ENCODE data around the gene DTYMK. TPM values are rescaled to one million over a fixed set of nuclear protein-coding genes. Genes with fewer than 3 reads are reported as not detected.
A peak's percentile ranks its signal among the peaks of the same experiment; 100 is the strongest.

DTYMK gene
- total RNA-seq, 1 donor from 2014 or later: 106 TPM

DNA sequence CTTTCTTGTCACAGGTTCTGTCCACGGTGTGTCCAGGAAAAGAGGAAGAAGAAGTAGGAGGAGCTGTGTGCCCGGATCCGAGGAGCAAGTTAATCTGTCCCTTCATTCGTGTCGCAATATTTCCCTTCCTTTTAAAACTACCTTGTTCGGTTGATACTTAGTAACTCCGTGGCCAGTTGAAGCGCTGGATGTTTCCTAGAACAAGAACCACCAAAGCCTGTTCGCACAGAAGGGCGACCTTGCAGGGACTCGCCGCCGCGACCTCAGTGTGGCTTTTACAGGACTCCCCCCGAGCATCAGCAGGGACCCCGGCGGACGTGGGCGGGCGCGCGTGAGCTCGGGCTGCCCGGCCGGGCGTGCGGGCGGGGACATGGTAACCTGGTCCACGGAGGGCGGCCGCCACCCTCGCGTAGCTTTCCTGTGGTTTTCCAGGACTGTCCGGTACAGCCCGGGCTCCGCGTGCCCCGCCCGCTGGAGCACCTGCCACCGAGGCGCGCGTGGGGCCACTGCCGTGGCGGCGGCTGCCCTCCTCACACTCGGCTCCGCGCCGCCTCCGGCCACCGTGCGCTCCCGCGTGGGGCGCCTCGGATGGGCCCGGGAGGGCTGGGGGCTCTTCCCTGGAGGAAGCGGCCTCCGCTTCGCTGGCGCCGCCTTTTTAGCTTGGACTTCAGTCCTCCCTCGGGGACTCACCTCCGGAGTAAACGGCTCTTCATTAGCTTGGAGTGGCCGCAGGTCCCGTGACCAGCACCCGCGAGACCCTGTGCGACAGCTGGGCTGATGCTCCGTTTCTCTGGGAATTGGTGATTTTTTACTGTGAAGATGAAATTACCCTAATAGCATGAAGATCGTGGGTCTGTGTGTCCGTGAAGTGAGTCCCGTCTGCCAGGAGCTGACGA, 38.6 kb upstream of the DTYMK start:
- intact Hi-C loops (cut with micrococcal nuclease): no loop called here

DNA sequence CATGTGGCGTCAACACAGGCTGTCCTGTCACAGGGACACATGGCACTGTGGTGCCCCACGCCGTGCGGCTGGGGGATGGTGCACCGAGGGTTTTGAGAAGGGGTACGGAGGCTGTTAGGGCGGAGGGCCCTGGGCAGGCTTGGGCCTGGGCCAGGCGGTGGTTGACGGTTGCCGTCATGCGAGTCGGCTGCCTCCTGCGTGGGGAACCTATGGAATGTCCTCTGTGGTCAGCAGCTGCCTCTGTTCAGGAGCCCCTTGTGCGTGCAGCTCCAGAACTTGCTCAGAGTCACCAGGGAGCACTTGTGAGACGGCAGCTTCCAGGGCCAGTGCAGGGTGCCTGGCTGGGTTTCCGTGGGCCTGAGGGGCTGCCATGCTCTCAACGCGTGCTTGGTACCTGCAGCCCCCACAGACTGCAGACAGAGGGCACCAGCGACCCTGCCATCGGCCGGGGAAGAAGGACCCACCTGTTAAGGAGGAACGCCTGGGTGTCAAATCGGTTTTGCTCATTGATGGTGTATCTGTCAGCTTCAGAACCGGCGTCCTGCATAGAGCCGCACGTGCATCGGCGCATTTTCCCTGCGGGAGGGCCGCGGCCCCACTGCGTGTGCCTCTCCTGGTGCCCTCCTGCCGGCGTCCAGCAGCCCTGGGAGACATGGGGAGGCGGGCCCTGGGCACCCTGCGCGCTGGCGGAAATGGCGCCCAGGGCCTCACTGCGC, 37.8 kb upstream of the DTYMK start:
- no peak for DNase-seq (ENCODE audit: low spot score)
- Mint-ChIP-seq H3K36me3 (ENCODE audit: low read depth) (peaks cover 21% of the 10 kb centered on the region), H3K27me3 (ENCODE audit: insufficient read depth) (no peaks in the 10 kb centered on the region), H3K27ac (no peak overlapping the region), H3K9me3 (peaks cover 4% of the 10 kb centered on the region), H3K4me3 (no peak overlapping the region), H3K4me1 (ENCODE audit: low read depth) (no peaks in the 10 kb centered on the region)
- intact Hi-C loops (cut with micrococcal nuclease): no loop called here

More for the DNA sequence above, 38.6 kb upstream of the DTYMK start:
- Mint-ChIP-seq H3K4me3 (no peak overlapping the region), H3K36me3 (ENCODE audit: low read depth) (peaks cover 21% of the 10 kb centered on the region), H3K9me3 (peaks cover 4% of the 10 kb centered on the region), H3K27me3 (ENCODE audit: insufficient read depth) (no peaks in the 10 kb centered on the region), H3K27ac (no peak overlapping the region), H3K4me1 (ENCODE audit: low read depth) (peaks cover 7% of the 10 kb centered on the region)
- DNase-seq (ENCODE audit: low spot score): no peak

DNA sequence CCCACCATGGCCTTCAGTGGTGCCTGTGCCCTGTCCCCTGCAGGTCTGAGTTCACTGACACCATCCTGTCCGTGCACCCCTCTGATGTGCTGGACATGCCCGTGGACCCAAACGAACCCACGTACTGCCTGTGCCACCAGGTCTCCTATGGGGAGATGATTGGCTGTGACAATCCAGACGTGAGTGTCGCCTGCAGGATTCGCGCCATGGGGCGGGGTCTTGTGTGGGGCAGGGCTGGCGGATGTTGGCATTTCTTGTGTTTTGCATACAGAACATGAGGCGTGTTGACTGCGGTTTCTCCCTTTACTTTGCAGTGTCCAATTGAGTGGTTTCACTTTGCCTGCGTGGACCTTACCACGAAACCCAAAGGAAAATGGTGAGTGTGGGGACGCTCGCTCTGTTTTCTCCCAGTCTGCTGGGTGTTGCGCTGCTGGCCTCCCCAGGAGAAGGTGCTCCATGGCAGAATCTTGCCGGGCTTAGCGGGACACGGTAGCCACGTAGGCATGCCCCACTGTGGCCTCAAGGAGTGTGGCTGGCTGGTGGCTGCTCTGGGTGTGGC, 36.4 kb upstream of the DTYMK start:
- no peaks in the 10 kb centered on the region for H3K27me3 Mint-ChIP-seq (ENCODE audit: insufficient read depth)
- H3K9me3 Mint-ChIP-seq: peaks cover 4% of the 10 kb centered on the region
- H3K4me3 Mint-ChIP-seq: no peak overlapping the region
- no peak for DNase-seq (ENCODE audit: low spot score)
- no peaks in the 10 kb centered on the region for H3K4me1 Mint-ChIP-seq (ENCODE audit: low read depth)
- peaks cover 24% of the 10 kb centered on the region for H3K36me3 Mint-ChIP-seq (ENCODE audit: low read depth)
- intact Hi-C loops (cut with micrococcal nuclease): no loop called here
- H3K27ac Mint-ChIP-seq: no peak overlapping the region

DNA sequence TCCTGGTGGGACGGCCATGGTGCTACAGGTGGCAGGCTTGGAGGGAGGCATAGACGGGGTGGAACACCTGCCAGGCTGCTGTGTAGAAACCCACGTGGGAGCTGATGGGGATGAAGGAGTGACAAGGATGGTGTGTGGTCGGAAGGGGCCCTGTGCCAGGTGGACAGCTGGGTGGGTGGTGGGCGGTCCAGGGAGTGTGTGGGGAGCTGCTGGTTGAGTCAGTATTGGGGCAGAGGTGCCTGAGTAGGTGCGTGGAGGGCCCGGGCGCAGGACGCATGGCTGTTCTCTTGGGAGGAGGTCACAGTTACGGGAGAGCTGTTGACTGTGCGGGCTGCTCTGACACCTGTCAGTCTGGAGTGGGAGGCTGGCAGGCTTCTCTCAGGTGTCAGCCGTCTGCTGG, 35.2 kb upstream of the DTYMK start:
- Mint-ChIP-seq H3K36me3 (ENCODE audit: low read depth) (peaks cover 29% of the 10 kb centered on the region), H3K4me1 (ENCODE audit: low read depth) (no peaks in the 10 kb centered on the region), H3K27ac (no peak overlapping the region), H3K4me3 (no peak overlapping the region), H3K9me3 (peaks cover 4% of the 10 kb centered on the region), H3K27me3 (ENCODE audit: insufficient read depth) (no peaks in the 10 kb centered on the region)
- no peak for DNase-seq (ENCODE audit: low spot score)
- intact Hi-C loops (cut with micrococcal nuclease): no loop called here

DNA sequence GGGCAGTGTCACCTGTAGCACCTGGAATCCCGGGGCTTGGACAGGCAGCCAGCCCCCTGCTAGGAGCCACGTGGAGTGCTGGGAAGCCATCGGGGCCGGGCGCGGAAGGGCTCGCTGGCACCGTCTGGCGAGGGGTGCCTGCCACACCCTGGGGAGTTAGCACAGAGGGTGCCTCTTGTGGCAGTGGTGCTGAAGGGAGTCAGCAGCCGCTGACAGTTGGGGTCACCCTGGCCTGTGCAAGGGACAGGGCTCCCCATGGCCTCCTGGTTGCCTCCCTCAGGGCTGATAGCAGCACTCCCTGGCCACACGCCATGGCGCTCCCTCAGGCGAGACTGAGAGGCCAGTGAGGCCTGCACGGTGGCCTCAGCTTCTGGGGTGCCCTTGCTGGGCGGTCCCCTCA, 33.9 kb upstream of the DTYMK start:
- H3K9me3 Mint-ChIP-seq: peaks cover 4% of the 10 kb centered on the region
- peaks cover 35% of the 10 kb centered on the region for H3K36me3 Mint-ChIP-seq (ENCODE audit: low read depth)
- H3K27ac Mint-ChIP-seq: no peak overlapping the region
- intact Hi-C loops (cut with micrococcal nuclease): no loop called here
- no peaks in the 10 kb centered on the region for H3K27me3 Mint-ChIP-seq (ENCODE audit: insufficient read depth)
- H3K4me1 Mint-ChIP-seq (ENCODE audit: low read depth): no peaks in the 10 kb centered on the region
- DNase-seq (ENCODE audit: low spot score): no peak
- no peak overlapping the region for H3K4me3 Mint-ChIP-seq

DNA sequence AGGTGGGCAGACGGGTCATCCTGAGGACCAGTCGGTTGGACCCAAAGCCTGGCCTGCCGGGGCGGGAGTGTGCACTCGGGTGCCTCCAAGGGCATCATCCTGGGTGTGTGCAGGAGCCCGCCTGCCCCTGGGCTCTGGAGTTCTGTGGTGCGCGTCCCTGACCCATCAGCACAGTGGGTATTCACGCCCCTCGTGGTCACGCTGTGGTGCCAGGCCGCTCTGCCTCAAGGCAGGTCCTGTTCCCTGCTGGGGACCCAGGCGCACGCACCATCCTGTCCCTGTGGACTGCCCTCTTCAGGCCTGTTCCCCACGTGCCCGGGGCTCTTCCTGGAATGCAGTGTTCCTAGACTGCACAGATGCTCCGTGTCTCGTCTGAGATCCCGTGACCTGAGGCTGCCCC, 33.5 kb upstream of the DTYMK start:
- intact Hi-C loops (cut with micrococcal nuclease): no loop called here
- Mint-ChIP-seq H3K4me1 (ENCODE audit: low read depth) (no peaks in the 10 kb centered on the region), H3K36me3 (ENCODE audit: low read depth) (peaks cover 35% of the 10 kb centered on the region)

DNA sequence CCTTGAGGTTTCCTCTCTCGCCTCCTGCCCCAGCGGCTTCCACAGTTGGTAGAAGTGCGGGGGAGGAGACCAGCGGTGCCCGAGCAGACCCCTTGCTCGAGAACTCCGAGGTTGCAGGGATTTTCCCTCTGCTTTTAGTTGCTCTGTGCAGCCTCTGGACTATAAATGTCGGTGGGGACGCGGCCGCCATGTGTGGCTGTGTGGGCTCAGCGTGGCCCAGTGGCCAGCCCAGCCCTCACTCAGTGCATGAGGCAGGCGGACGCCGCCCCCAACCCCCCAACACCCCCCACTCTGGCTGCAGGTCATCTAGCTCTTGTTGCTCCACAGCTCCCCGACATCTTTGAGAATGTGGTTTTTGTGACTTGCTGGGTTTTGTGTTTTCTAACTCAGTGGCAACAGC, 32.5 kb upstream of the DTYMK start:
- Mint-ChIP-seq H3K4me1 (ENCODE audit: low read depth) (no peaks in the 10 kb centered on the region), H3K9me3 (peaks cover 4% of the 10 kb centered on the region), H3K27me3 (ENCODE audit: insufficient read depth) (no peaks in the 10 kb centered on the region), H3K4me3 (no peak overlapping the region), H3K36me3 (ENCODE audit: low read depth) (peaks cover 41% of the 10 kb centered on the region), H3K27ac (no peak overlapping the region)
- intact Hi-C loops (cut with micrococcal nuclease): no loop called here
- no peak for DNase-seq (ENCODE audit: low spot score)

More for the DNA sequence above, 33.5 kb upstream of the DTYMK start:
- H3K27ac Mint-ChIP-seq: no peak overlapping the region
- DNase-seq (ENCODE audit: low spot score): no peak
- H3K27me3 Mint-ChIP-seq (ENCODE audit: insufficient read depth): no peaks in the 10 kb centered on the region
- no peak overlapping the region for H3K4me3 Mint-ChIP-seq
- peaks cover 4% of the 10 kb centered on the region for H3K9me3 Mint-ChIP-seq

DNA sequence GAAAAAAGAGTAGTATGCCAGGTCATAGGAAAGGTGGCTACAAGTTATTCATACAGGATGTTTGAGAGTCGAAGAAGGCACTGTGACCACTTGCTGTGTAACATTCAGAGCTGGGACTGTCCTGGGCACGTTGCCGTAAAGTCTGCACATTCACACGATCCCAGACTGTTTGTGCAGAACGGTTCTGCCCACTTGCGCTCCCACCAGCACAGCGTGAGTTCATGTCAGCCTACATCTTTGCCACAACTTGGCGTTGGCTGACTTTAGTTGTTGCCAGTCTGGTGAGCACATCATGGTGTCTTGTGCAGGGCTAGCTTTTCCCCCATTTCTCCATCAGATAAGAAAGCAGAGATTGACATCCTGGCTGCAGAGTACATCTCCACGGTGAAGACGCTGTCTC, 22.3 kb upstream of the DTYMK start:
- Mint-ChIP-seq H3K4me1 (ENCODE audit: low read depth) (peaks cover under 1% of the 10 kb centered on the region), H3K36me3 (ENCODE audit: low read depth) (peaks cover 38% of the 10 kb centered on the region), H3K27ac (no peak overlapping the region), H3K4me3 (no peak overlapping the region), H3K9me3 (peaks cover 7% of the 10 kb centered on the region), H3K27me3 (ENCODE audit: insufficient read depth) (no peaks in the 10 kb centered on the region)
- intact Hi-C loops (cut with micrococcal nuclease): no loop called here
- no peak for DNase-seq (ENCODE audit: low spot score)

DNA sequence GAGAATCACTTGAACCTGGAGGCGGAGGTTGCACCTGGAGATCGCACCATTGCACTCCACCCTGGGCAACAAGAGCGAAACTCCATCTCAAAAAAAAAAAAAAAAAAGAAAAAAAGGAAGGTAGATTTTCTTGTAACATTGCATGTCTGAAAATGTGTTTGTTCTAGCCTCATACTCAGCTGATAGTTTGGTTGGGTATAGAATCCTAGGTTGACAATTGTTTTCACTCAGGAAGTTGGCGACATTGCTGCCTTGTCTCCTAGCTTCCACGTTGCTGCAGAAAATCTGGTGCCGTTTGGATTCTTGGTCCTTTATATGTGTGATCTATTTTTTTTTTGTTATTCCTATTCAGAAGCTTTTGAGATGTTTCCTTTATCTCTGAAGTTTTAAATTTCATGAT, 19.9 kb upstream of the DTYMK start:
- Mint-ChIP-seq H3K27ac (no peak overlapping the region), H3K9me3 (peaks cover 7% of the 10 kb centered on the region), H3K4me3 (no peak overlapping the region), H3K36me3 (ENCODE audit: low read depth) (peaks cover 39% of the 10 kb centered on the region), H3K4me1 (ENCODE audit: low read depth) (peaks cover 12% of the 10 kb centered on the region), H3K27me3 (ENCODE audit: insufficient read depth) (no peaks in the 10 kb centered on the region)
- no peak for DNase-seq (ENCODE audit: low spot score)
- intact Hi-C loops (cut with micrococcal nuclease): no loop called here

DNA sequence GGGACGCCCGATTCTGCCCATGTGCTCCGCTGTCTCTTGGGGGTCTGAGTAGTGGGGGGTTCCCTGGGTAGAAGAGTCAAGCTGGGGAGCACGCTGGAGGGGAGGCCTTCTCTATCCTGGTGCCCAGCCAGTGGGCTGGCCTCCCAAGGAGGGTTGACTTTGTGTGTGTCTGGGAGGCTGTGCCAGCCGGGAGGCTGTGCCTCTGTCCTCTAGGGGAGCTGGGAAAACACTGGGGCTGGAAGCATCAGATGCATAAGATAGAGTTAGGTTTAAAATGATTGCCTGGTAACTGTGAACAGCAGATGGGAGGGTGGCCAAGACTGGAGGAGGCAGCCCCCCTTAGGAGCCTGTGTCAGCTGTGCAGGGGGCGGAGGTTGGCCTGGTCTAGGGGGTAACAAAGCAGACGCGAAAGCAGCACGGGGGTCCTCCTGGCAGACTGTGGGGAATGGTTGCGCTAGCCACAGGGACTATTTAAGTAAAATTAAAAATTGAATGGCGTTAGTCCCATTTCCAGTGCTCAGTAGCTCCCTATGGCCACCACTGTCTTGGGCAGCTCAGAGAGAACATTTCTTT, 16.5 kb upstream of the DTYMK start:
- peaks cover 29% of the 10 kb centered on the region for H3K36me3 Mint-ChIP-seq (ENCODE audit: low read depth)
- peaks cover 20% of the 10 kb centered on the region for H3K4me1 Mint-ChIP-seq (ENCODE audit: low read depth)
- H3K27me3 Mint-ChIP-seq (ENCODE audit: insufficient read depth): no peaks in the 10 kb centered on the region
- H3K4me3 Mint-ChIP-seq: peak overlapping the region; percentile 78
- intact Hi-C loops (cut with micrococcal nuclease): loop anchor here (5.0 kb wide), 1 partner anchor 159 kb away; no protein-coding TSS in a partner anchor
- no peak for DNase-seq (ENCODE audit: low spot score)
- H3K27ac Mint-ChIP-seq: peak overlapping the region; percentile 53
- H3K9me3 Mint-ChIP-seq: peaks cover 7% of the 10 kb centered on the region

DNA sequence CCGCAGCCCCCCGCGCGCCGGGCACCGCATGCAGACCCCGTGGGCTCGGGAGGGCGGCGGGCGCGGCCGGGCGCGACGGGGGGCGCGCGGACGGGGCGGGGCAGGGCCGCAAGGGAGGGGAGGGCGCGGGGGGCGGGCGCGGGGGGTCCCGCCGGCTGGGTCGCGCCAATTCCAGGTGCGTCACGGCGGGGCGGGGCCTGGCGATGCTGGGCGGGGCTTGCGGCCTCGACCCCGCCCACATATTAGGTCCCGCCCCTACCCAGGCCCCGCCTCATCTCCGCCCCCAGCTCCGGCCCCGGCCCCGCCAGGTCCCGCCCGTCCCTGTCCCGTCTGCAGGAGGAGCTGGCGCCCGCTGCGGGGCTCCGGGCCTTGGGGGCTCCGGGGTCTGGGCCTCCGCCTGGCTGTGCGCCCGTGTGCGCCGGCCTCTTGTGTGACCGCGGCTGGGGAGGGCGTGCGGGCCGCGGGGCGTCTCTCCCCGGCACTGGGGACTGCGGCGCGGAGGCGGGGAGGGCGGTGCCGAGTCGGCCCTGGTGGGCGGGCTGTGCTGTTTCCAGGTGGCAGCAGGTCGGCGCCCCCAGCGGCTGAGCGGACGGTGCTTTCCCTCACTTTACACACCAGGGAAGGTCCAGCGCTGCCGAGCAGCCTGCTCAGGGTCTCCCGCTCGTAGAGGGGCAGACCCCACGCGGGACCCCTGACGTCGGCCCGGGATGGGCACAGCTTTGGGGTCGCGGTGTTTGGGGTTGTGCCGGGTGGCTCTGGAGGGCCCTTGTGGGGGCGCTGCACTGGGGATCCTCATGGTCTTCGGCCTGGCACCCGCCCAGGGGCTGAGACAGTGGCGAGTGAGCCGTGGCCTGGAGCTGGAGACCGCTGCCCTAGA, 15.8 kb upstream of the DTYMK start:
- H3K9me3 Mint-ChIP-seq: peaks cover 7% of the 10 kb centered on the region
- peaks cover 20% of the 10 kb centered on the region for H3K4me1 Mint-ChIP-seq (ENCODE audit: low read depth)
- peak overlapping the region; percentile 78 for H3K4me3 Mint-ChIP-seq
- H3K27me3 Mint-ChIP-seq (ENCODE audit: insufficient read depth): no peaks in the 10 kb centered on the region
- H3K36me3 Mint-ChIP-seq (ENCODE audit: low read depth): peaks cover 25% of the 10 kb centered on the region
- peak; percentile 82 for DNase-seq (ENCODE audit: low spot score)
- peak overlapping the region; percentile 53 for H3K27ac Mint-ChIP-seq
- intact Hi-C loops (cut with micrococcal nuclease): loop anchor here (1.0 to 5.0 kb wide), 6 partner anchors 32 to 346 kb away; partner anchors contain the start of genes D2HGDH and FARP2

All from activated T-helper 1 cell treated with anti-CD3 and anti-CD28 coated beads, Interleukin-12 subunit alpha, Interleukin-12 subunit beta, Interleukin-2, Interleukin-4 antibody, amounts not matched to agents 30 ng/mL and 10 ng/mL and 1 ng/mL, durations not matched to agents 14 hours and 24 hours and 36 hours (primary cell).